Measurements from ENCODE around the gene ERAP2.

DNA sequence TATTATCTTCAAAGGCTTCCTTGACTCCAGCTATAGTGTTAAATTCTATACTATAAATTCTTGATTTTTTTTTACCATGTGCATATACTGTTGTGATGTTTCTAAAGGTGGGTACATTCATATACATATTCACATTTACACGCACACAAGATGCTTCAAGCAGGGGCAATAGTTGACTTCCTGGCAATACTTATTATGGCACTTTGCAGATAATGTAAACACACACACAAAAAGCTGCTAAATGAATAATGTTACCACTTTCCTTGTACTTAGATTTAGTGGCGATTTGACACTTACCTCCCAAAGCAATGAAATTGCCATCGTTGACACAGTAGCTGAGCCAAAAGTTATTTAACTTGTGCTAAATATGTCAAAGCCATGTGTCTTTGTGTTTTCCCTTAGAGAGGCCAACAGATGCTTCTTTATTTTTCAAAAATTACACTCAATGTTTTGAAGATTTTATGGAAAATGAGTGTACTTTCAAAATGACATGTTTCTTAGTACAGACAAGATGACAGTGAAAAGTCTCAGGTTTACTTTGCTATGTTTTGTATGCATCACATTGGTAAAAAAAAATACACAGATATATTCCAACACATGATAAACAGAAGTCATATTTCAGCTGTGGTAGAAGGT lies 12.2 kb upstream of the ERAP2 start:
- no peak for TF ChIP-seq POLR2A (IDR thresholded peaks at IDR 0.05)
- TF ChIP-seq, protein P1, sequence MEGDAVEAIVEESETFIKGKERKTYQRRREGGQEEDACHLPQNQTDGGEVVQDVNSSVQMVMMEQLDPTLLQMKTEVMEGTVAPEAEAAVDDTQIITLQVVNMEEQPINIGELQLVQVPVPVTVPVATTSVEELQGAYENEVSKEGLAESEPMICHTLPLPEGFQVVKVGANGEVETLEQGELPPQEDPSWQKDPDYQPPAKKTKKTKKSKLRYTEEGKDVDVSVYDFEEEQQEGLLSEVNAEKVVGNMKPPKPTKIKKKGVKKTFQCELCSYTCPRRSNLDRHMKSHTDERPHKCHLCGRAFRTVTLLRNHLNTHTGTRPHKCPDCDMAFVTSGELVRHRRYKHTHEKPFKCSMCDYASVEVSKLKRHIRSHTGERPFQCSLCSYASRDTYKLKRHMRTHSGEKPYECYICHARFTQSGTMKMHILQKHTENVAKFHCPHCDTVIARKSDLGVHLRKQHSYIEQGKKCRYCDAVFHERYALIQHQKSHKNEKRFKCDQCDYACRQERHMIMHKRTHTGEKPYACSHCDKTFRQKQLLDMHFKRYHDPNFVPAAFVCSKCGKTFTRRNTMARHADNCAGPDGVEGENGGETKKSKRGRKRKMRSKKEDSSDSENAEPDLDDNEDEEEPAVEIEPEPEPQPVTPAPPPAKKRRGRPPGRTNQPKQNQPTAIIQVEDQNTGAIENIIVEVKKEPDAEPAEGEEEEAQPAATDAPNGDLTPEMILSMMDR (IDR thresholded peaks at IDR 0.05) = no peak
